A549 treated with RU486 at 1 μM for 4 hours (cell line): Measurements from ENCODE around the gene SLC35F6. TPM values are rescaled to one million over a fixed set of nuclear protein-coding genes. Genes with fewer than 3 reads are reported as not detected.

Experiments used
- total RNA-seq: library from RNA; stranded (reverse); fragments of 200-300 nt; extraction: Qiagen RNA extraction; gene quantifications from 5 replicates; pipeline ENCODE4 v1.2.3, GENCODE V29; 2022; ENCODE audit warnings: low read depth

The SLC35F6 gene, protein sequence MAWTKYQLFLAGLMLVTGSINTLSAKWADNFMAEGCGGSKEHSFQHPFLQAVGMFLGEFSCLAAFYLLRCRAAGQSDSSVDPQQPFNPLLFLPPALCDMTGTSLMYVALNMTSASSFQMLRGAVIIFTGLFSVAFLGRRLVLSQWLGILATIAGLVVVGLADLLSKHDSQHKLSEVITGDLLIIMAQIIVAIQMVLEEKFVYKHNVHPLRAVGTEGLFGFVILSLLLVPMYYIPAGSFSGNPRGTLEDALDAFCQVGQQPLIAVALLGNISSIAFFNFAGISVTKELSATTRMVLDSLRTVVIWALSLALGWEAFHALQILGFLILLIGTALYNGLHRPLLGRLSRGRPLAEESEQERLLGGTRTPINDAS
- total RNA-seq: 36.2 to 45.2 TPM (median 40.6 TPM) in 5 replicates

GRCh38 chr2:26764078-26764887, at the start of gene SLC35F6:
Gene SLC35F6 (plus strand): TSS chr2:26764284. CDS start chr2:26764350, 66 bp downstream.

DNA sequence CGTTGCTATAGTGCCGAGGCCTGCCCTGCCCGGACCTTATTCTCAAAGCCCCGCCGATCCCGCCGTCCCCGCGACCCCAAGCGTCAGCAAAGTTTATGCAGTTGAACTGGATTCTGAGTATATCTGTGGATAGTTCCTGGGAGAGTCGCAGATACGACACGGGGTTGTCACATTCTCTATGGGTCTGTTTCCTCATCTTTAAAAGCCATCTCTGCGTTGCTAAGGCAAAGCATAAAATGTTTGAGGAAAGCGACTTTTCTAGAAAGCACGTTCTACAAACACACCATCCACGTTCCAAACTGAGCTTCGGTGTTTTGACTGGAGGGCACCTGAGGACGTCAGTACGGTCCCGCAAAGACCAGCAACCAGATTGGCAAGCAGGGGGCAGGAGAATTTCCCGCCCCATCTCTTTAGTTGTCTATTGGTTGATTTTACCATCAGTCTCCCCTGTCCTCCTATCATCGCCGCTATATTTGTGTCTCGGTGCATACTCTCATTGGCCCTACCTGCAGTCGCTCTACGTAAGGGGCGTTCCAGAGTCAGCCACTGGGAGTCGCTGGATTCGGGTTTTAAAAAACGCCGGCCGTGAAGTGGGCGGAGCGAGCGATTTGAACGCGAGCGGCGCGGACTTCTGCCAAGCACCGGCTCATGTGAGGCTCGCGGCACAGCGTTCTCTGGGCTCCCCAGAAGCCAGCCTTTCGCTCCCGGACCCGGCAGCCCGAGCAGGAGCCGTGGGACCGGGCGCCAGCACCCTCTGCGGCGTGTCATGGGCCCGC, 21.5 kb downstream of the SLC35F6 start, which contains the start of gene CENPA:
CENPA (plus strand) TSS at position 626 of the 776 bp plus-strand sequence; CDS start at position 767, 141 bp downstream.

Other genes starting within 250 kb of the SLC35F6 start
- gene CIB4, start 122.9 kb upstream of the SLC35F6 start, total RNA-seq: 0.20 to 0.28 TPM in 2 of 5 replicates, not detected in the others
- 1.0 to 2.1 TPM (median 1.7 TPM) in 5 replicates for gene KCNK3, start 71.6 kb upstream of the SLC35F6 start, total RNA-seq
- gene CENPA, start 21.8 kb downstream of the SLC35F6 start, total RNA-seq: 47.2 to 64.0 TPM (median 55.1 TPM) in 5 replicates
- 3.2 to 8.0 TPM (median 4.0 TPM) in 5 replicates for gene DPYSL5, start 83.8 kb downstream of the SLC35F6 start, total RNA-seq
- gene MAPRE3, start 206.4 kb downstream of the SLC35F6 start, total RNA-seq: 12.3 to 16.4 TPM (median 14.0 TPM) in 5 replicates